ENCODE results near the gene TRAPPC2L.
"Not testable (repeated sequence)": the region's sequence is repeated elsewhere in the genome, so short reads cannot be mapped to it uniquely, and the experiment has no call there.

The TRAPPC2L gene

GRCh38 chr16:88891083-88891482 is 34.2 kb downstream of the TRAPPC2L start:
- no peak for DNase-seq (ENCODE audit: low read depth in 2 of 2)

- DNase-seq (ENCODE audit: low read depth in 2 of 2): no peak
Observed at GRCh38 chr16:88892065-88892464, 35.1 kb downstream of the TRAPPC2L start.

GRCh38 chr16:88893127-88893968 is 36.4 kb downstream of the TRAPPC2L start:
- no peak for DNase-seq (ENCODE audit: low read depth in 2 of 2)

GRCh38 chr16:88894266-88894665 is 37.3 kb downstream of the TRAPPC2L start:
- DNase-seq (ENCODE audit: low read depth in 2 of 2): not testable (repeated sequence)

GRCh38 chr16:88894681-88895300 is 37.9 kb downstream of the TRAPPC2L start:
- no peak for DNase-seq (ENCODE audit: low read depth in 2 of 2)

GRCh38 chr16:88895335-88895734 is 38.4 kb downstream of the TRAPPC2L start:
- no peak for DNase-seq (ENCODE audit: low read depth in 2 of 2)

DNA sequence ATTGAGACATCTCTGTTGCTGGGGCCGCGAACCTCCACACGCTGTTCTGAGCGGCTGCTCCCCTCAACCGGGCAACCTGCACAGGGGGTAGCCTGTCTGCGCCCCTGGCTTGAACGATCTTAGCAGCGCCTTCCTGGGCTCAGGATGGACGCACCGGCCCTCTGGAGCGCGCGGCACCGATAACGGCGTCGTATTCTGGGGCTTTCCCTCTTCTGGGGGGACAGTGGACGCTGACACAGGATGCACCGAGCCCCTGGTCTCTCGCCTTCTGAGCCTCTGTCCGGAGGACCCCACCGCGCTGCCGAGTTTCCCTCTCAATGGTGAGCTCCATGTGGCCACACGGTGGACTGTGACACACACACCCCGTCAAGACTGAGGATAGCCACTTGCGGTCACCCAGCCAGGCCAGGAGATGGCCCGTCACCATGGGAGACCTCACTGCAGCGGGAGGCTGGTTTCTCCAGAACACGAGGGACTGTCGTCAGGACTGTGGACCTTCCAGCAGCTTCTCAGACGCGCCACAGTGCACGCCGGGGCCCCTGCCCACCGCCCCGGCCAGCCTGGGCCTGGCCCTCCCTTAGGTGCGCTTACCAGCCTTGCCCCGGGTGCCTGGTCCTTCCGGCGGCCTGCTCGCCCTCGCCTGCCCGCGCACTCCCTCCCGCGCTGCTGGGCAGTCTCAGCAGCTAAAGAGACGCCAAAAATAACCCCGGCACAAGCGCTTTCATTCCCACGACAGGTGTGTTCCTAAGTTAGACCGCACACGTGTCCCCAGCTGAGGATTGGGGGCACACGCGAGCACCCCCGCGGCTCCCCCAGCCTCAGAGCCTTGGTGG is 39.5 kb downstream of the TRAPPC2L start:
- no peak for DNase-seq (ENCODE audit: low read depth in 2 of 2)

- no peak for DNase-seq (ENCODE audit: low read depth in 2 of 2)
Observed at GRCh38 chr16:88897696-88898425, 40.9 kb downstream of the TRAPPC2L start.

DNA sequence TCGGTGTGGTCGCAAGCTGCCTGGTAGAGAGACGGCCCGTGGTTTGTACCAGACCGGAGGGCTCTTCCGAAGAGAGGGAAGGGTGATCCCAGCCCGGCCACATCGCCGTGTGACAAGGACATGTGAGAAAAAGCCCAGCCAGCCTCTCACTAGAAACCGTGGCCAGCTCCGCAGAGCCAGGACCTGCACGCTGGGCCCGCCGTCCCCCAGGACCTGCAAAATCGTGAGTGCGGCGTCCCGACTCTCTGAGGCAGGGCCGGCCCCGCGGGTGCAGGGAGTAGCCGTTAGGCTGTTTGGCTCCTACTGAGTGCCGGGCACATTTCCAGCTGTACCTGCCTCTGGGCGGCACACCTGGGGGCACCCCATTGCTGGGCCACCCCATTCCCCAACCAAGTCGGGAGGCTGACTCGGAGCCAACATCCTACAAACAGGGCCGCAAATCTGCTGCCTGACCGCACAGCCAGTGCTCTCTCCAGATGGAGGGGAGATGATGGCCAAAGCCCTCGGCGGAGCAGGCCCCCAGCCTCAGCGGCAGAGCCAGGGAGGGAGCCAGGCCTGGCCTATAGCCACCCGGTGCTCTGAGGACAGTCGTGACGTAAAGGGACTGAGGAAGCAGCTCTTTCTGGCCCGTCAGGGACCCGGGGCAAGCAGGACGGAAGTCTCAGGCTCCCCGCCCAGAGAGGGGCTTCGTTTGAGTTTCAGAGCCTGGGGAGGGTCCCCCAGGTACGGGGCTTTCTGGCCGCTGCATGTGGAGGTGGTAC is 43.2 kb downstream of the TRAPPC2L start:
- no peak for DNase-seq (ENCODE audit: low read depth in 2 of 2)

- no peak for DNase-seq (ENCODE audit: low read depth in 2 of 2)
Observed at GRCh38 chr16:88900662-88901052, 43.7 kb downstream of the TRAPPC2L start.

DNA sequence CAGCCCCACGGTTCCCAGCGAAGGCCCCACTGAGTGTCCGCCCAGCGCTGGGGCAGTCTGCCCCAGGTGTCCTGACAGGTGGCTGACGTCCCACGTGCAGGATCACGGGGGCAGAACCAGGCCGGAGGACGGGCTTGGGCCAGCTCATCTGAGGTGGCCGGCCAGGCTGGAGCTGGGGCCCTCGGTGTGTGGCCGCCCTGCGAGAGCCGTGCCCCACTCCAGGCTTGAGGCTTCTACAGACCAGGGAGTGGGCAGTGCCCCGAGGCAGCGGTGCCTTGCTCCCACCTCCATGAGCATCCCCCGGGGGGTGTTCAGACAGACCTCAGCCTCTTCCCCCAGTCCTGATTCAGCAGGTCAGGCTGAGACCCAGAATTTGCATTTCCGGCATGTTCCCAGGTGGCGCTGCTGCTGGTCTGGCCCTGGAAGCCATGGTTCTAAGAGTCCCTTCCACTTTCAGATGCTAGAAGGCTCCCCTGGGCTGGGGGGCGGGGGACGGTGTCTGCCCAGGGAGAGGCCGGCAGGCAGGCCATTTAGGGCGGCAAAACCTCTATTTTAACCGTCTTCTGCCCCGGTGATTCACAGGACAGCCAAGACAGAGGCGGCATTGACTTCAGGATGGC is 44.9 kb downstream of the TRAPPC2L start:
- DNase-seq (ENCODE audit: low read depth in 2 of 2): no peak

DNA sequence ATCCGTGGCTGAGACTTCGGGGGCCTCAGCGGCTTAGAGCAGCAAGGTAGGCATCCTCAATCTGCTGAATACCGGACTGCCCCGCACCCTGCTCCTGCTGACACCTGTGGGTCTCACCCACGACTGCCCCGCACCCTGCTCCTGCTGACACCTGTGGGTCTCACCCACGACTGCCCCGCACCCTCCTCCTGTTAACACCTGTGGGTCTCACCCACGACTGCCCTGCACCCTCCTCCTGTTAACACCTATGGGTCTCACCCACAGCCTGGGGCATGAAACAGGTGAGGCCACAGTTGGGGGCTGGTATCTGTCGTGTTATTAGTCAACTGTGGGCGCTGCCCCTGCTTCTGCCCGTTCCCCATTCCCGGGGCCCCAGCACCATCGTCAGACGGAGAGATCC is 45.8 kb downstream of the TRAPPC2L start:
- no peak for DNase-seq (ENCODE audit: low read depth in 2 of 2)

DNA sequence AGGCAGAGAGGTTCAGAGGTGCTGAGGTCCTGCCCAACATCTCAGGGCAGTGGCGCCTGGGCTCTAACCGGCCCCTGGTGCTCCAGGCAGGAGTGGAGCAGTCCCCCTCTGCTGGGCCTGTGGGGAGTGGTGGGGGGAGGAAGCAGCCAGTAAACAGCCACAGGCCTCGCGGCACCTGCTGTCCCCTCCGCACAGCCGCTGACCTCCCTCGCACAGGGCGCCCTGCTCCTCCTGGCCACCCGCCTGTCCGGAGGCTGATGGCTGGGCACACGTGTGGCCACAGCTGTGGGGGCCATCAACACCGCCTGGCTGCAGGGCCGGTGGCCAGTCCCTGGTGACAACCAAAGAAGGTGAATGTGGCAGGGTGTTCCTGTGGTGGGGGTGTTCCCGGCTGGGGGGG is 46.3 kb downstream of the TRAPPC2L start:
- no peak for DNase-seq (ENCODE audit: low read depth in 2 of 2)

DNA sequence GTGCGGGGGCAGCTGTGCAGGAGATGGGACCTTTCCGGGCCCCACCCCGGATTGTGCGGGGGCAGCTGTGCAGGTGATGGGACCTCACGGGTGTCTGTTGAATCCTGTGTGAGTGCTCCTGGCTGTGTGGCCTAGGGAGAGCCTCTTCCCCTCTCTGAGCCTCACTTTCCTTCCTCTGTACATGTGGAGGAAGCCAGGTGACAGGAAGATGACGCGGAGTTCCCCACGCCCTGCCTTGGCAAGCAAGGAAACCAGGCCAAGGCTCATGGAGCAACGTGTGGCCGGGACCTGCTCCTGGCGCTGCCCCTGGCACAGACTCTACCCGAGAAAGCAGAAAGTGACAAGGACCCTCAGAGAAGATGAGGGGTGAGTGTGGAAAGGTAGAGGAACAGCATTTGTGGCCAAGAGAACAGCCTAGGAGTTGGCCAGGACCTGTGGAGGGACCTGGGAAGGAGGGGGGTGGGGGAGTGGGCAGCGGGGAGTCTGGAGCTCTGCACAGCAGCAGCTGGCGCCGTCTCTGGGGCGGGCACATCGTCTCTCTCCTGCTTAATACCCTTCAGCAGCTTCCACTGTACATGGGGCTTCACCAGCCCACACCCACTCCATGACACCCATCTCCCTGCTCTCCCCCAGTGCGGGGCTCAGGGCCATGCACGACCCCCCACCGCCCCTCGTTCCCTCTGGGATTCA is 47.9 kb downstream of the TRAPPC2L start:
- DNase-seq (ENCODE audit: low read depth in 2 of 2): no peak

DNA sequence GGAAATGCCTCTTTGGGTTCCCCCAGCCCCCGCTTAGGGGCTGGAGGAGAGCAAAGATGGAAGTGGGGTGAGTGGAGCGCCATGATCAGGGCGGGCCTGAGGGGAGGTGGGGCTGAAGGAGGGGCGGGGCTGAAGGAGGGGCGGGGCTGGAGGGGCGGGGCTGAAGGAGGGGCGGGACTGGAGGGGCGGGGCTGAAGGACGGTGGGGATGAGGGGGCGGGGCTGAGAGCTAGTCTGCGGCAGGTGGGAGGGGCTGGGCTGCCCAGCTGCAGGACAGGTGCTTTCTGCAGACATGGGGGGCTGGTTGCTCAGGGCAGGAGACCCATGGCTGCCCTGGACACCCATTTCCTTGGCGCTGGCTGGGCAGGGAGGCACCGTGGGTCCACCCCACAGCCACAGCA is 48.6 kb downstream of the TRAPPC2L start:
- DNase-seq (ENCODE audit: low read depth in 2 of 2): no peak

DNA sequence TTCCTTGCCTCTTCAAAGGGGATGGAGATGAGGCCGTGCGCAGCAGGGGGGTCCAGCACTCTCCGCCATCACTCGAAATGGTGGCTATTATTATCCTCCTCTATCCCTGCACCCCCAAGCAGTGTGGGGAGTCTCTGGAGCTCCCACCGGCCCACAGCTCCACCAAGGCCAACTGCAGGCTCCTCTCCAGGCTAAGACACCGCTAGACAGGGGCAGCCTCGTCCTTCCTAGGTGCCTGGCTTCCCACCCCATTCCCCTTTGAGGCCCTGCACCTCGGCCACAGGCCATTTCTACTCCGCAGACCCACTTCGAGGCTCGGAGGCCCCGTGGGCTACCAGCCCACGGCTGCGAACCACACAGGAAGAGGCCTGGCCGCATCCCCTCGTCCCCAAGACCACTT is 49.1 kb downstream of the TRAPPC2L start:
- DNase-seq (ENCODE audit: low read depth in 2 of 2): no peak

- no peak for DNase-seq (ENCODE audit: low read depth in 2 of 2)
Observed at GRCh38 chr16:88906535-88907105, 49.7 kb downstream of the TRAPPC2L start.

- DNase-seq (ENCODE audit: low read depth in 2 of 2): no peak
Observed at GRCh38 chr16:88907768-88908167, 50.8 kb downstream of the TRAPPC2L start.

- no peak for DNase-seq (ENCODE audit: low read depth in 2 of 2)
Observed at GRCh38 chr16:88908307-88908706, 51.4 kb downstream of the TRAPPC2L start.
